ENCODE results near the gene GDI1.
"Not testable (repeated sequence)": the region's sequence is repeated elsewhere in the genome, so short reads cannot be mapped to it uniquely, and the experiment has no call there.

The GDI1 gene

DNA sequence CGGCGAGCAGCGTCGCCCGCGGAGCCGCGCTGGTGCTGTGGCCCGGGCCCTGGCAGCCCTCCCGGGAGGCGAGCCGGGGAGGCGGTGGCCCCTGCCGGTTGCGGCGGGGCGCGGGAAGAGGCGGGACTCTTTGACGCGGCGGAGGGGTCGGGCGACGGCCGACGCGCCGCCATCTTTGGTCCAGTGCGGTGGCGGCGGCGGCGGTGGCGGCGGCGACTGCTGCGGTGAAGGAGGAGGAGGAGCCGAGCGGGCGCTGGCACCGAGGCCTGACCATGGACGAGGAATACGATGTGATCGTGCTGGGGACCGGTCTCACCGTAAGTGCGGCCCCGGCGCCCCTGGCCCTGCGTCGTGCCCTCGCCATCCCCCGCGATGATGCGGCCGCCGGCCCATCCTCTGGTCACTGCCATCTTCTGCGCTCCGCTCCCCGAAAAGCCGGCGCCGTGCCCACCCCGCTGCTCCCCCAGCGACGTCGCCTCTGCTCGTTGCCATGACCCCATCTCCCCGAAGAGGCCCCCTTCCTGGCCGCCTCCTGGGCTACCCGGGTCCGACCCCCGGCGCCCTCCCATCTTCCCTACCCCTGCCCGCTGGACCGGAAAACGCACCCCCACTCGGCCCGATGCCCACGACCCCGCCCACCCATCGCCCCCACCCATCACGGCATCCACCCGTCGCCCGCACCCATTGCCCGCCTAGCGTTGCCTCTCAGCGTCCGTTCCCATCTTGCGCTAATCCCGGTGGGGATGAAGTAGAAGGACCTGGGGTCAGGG lies at the start of gene GDI1:
Gene GDI1 (plus strand): TSS at position 172 of the 770 bp plus-strand sequence. CDS start 101 bp downstream, at position 273.
- DNase-seq, result peak; percentile 27 to 85

- not testable (repeated sequence) for DNase-seq
These were observed 48.9 kb upstream of the GDI1 start for GRCh38 chrX:154388094-154388493.

DNA sequence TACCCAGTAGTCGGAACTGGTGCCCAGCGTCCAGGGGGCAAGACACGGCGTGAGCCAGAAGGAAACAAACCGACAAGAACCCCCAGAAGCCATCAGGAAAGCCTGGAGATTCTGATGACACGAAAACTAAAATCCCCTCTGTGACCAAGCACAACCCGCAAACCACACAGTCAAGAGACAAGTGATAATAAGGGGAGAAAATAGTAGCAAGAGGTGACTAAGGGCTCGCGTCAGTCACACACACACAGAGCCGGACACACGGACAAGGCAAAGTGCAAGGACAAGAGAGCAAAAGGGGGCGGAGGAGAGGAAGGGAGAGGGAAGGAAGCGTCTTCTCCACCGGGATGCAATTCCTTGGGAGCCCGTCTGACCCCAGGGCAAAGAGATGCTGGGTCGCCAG lies 48.3 kb upstream of the GDI1 start:
- not testable (repeated sequence) for DNase-seq

GRCh38 chrX:154389812-154390747 lies 46.9 kb upstream of the GDI1 start:
- not testable (repeated sequence) for DNase-seq

GRCh38 chrX:154396363-154396762 lies 40.6 kb upstream of the GDI1 start:
- not testable (repeated sequence) for DNase-seq

GRCh38 chrX:154396973-154397887 lies 39.7 kb upstream of the GDI1 start:
- DNase-seq, result peak; percentile 63 to 93

DNA sequence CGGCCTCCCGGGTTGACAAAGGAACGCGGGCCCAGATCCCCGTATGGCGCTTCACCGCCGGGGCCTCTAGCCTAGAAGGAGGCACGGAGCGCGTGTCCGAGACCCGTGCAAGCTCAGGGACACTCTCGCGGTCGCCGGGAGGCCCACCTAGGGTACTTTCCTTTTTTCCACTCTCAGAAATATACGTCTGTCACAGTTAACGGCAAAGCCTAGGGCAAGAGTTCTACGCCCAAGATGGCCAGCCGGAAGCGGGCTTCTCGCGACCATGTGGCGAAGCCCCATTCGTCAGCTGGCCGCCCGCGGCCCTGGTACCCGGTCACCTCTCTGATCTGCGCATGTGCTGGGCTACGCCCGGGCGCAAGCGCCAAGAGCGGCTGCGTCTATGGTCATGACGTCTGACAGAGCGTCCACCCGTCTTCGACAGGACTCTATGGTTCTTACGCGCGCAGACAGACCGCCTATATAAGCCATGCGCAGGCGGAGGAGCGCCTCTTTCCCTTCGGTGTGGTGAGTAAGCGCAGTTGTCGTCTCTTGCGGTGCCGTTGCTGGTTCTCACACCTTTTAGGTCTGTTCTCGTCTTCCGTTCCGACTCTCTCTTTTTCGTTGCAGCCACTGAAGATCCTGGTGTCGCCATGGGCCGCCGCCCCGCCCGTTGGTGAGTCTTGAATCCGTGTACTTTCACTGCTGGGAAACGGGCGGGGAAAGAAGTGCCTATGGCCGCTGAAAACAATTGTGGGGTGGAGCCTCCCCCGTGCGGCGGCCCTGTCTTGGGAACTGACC lies 38.9 kb upstream of the GDI1 start, which contains the start of gene RPL10:
Gene RPL10 (plus strand): TSS at position 490 of the 780 bp plus-strand sequence. CDS start 143 bp downstream, at position 633.
- DNase-seq, result peak; percentile 98 to 99

DNA sequence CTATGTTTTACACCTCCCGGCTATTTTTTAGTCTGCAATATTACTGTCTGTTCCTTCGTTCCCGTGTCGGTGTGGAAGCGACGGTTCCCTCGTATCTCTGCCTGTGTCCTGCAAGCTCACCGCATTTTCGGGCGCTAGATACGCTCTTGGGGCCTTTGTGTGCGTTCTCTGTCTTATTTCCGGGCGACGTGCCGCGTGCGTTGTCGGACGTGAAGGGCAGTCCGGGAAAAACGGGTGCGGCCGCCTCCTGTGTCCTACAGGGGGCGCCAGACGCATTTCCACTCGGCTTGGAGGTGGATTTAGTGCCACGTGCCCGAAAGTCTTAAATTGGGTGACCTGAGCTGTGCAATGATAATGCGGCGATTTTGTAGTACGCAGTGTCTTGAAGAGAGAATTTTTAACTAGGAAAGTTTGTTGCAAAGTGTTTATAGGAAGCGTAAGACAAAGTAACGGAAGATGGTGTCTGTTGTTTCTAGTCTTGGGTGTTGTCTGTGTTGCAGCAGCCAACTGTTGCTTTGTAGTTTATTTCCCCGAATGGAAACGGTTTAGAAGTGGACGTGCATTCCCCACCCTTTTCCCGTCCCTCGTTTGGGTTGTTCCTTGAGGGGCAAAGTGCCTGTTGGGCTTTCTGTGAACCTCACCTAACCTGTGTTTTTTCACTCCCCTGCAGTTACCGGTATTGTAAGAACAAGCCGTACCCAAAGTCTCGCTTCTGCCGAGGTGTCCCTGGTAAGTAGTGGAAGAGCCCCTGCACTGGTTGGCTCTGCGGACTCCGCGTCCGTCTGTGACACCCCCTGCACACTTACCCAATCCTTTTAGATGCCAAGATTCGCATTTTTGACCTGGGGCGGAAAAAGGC lies 38.1 kb upstream of the GDI1 start:
- peak; percentile 81 to 95 for DNase-seq

DNA sequence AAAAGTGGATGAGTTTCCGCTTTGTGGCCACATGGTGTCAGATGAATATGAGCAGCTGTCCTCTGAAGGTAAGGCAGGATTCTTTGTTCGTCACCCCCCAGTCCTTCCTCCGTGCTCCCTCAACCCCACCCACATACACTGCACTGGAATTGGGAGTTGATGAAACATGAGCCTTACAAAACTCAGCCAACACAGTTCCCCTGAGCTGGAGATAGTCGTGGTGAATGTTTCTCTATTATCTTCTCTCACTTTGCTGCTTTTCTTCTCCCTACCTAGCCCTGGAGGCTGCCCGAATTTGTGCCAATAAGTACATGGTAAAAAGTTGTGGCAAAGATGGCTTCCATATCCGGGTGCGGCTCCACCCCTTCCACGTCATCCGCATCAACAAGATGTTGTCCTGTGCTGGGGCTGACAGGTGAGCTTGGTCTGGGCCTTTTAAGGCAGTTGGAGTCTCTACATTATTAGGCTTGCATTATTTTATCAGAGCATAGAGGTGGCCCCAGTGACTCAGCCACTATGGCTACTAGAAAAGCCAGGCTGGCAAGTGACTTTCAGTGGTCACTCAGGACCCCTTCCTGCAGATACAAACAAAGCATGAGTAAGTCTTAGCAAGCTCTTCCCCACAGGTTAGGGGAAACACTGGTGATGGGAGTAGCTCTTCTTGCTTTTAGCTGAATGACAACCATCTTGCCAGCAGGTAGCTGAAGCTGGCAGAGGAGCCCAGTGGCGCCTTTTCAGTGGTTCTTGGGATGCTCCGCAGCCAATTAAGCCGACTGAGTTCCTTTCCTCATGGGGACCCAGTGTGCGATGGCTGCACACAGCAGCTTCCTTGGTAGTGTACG lies 37.2 kb upstream of the GDI1 start:
- no peak for DNase-seq

- DNase-seq, result not testable (repeated sequence)
These were observed 36.6 kb upstream of the GDI1 start for GRCh38 chrX:154400369-154400817.

GRCh38 chrX:154401045-154401799 lies 35.7 kb upstream of the GDI1 start:
- no peak for DNase-seq

DNA sequence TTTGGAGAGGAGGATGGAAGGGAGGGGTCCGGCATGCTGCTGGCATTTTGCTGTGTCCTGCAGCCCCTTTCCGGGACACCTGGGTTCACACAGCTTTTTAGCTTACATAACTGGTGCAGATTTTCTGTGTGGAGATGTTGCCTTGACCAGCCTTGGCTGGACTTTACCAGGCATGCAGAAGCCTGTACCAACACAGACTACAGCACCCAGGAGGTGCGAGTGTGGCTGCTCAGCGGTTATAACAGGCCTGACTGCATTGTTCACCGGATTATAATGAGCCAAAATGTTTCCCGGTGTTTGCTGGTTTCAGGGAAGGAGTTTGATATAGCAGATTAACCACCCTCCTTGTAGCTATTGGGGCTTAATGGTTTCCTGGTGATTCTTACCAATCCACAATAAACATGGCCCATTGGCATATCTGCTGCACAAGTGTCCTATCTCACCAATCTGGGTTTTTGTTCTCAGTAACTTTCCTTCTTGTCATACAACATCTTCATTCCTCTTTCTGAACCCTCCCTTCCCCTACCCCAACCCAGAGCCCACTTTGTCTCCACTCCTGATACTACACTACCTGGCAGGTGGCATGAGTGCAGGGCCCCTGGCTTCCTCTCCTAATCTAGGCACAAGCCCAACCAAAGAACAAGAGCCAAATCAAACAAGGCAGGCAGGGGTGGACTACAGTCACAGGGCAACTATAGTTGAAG lies 34.9 kb upstream of the GDI1 start:
- DNase-seq, result no peak

GRCh38 chrX:154402622-154403127 lies 34.3 kb upstream of the GDI1 start:
- DNase-seq, result no peak

DNA sequence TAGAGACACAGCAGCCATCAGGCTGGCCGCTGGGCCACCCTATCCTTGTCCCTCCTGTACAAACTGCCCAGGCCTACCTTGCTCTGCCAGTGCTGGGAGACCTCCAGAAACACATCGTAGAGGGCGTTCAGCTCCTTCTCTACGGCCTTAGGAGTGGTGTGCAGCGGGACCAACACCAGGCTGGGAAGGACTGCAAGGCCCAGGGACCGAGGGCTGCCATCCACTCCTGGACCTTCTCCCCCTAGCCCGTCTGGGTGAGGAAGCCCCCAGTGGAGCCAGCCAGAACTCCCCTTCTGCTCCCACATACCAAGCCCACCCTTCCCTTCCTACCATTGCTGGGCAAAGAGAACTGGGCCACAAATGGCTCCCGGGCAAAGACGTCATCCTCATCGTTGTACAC lies 33.8 kb upstream of the GDI1 start:
- no peak for DNase-seq

DNA sequence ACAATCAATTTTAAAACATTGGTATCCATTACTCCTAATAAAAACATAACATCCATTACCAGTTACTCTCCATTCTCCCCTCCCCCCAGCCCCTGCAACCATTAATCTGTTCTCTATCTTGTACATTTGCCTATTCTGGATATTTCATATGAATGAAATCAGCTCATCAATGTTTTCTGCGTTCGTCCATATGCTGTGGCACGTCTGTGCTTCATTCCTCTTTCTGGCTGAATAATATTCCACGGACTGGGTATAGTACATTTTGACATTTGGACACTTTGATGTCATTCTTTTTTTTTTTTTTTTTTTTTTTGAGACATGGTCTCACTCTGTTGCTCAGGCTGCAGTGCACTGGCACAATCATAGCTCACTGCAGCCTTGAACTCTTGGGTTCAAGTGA lies 33.1 kb upstream of the GDI1 start:
- no peak for DNase-seq

GRCh38 chrX:154404625-154405192 lies 32.2 kb upstream of the GDI1 start:
- no peak for DNase-seq

GRCh38 chrX:154408659-154409221 lies 28.2 kb upstream of the GDI1 start:
- DNase-seq, result no peak

All from NCI-H526 (cell line).